AG09319 (cell line): ENCODE measurements around the gene CDC42BPA.

ENCODE experiments used
- DNase-seq: peaks from one replicate; pipeline ENCODE4 v3.0.0-alpha.2; 2010; ENCODE audit warnings: low read depth; ENCODE audit errors: extremely low read depth
- CTCF ChIP-seq: IDR thresholded peaks from 2 replicates; pipeline ENCODE4 v1.5.1; 2011; ENCODE audit warnings: low read depth, mild to moderate bottlenecking, inconsistent platforms, low read length, moderate library complexity

CDC42BPA gene

GRCh38 chr1:227330279-227331076 is 12.2 kb upstream of the CDC42BPA start:
- no peak for DNase-seq
- TF ChIP-seq CTCF, result no peak

DNA sequence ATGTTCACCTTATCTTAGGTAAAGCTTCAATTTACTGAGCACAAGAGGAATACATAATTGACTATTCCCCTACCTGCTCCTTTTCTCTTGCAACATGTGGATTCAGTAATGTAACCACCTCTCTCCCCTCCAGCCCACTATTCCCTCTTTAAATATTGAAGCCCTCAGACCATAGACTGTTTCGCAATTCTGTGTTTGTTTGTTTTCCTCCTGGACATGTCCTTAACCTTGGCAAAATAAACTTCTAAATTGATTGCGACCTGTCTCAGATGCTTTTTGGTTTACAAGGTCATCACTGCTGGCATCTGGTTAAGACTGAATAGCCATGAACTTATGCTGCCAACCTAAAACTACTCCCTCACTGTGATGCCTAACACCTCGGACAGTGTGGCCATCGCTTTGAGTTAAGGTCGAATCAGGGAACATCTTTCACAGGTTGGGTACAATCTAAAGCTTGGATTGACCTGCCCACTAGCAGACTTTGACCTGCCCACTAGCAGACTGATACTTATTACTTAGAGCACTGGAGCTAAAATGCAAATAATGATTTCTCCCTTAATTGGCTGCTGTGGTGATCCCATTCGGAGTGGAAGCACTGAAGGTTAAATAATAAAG is 10.2 kb upstream of the CDC42BPA start:
- no peak for DNase-seq

GRCh38 chr1:227325156-227325555 is 6.9 kb upstream of the CDC42BPA start:
- TF ChIP-seq CTCF, result no peak

More for the DNA sequence above, 10.2 kb upstream of the CDC42BPA start:
- TF ChIP-seq CTCF, result no peak

GRCh38 chr1:227323967-227324268 is 5.6 kb upstream of the CDC42BPA start:
- DNase-seq, result no peak
- no peak for TF ChIP-seq CTCF

More at GRCh38 chr1:227325156-227325555, 6.9 kb upstream of the CDC42BPA start:
- no peak for DNase-seq

GRCh38 chr1:227323171-227323966 is 5.1 kb upstream of the CDC42BPA start:
- TF ChIP-seq CTCF, result no peak
- DNase-seq, result no peak

DNA sequence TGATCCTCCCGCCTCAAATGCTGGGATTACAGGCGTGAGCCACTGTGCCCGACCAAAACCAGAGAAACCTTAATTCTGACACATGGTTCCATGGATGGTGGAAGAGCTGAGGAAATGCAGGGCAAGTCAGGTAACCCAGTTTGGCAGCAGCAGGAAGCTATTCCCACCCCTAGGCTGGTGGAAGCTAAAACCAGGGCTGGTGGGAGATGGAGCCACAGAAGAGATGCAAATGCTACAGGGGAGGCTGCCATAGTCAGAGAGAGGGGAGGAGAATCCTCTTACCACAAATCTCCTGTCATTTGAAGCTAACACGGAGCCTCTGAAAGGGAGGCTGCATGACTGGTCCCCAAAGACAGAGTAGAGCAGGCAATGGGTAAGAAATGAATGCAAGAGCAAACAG is 4.1 kb upstream of the CDC42BPA start:
- TF ChIP-seq CTCF, result no peak
- DNase-seq, result no peak

GRCh38 chr1:227321035-227321434 is 2.7 kb upstream of the CDC42BPA start:
- no peak for DNase-seq
- TF ChIP-seq CTCF, result no peak
